Hepatocyte (in vitro differentiated cells): ENCODE data around the gene CYREN. TPM values are rescaled to one million over a fixed set of nuclear protein-coding genes. Genes with fewer than 3 reads are reported as not detected.

Experiments used
- DNase-seq: peaks from one replicate; pipeline ENCODE4 v3.0.0-alpha.2; 2016; ENCODE audit warnings: low spot score
- H2AFZ ChIP-seq: fragments of 200-600 bp; sonication (generic); 2 replicates; pipeline ENCODE4 v1.6.0; 2016; ENCODE audit warnings: antibody characterized with exemption, mild to moderate bottlenecking
- H3K27ac ChIP-seq: fragments of 200-600 bp; sonication (generic); 2 replicates; pipeline ENCODE4 v1.5.1; 2016; ENCODE audit warnings: mild to moderate bottlenecking
- H3K27me3 ChIP-seq: fragments of 200-600 bp; sonication (generic); 2 replicates; pipeline ENCODE4 v1.6.1; 2016
- H3K36me3 ChIP-seq: fragments of 200-600 bp; sonication (generic); replicated peaks from 2 replicates; pipeline ENCODE4 v1.5.1; 2016; ENCODE audit warnings: low read depth; ENCODE audit not compliant: insufficient read depth
- H3K4me1 ChIP-seq: fragments of 200-600 bp; sonication (generic); 2 replicates; pipeline ENCODE4 v1.5.1; 2016; ENCODE audit warnings: mild to moderate bottlenecking, moderate library complexity; ENCODE audit not compliant: insufficient read depth
- H3K4me2 ChIP-seq: fragments of 200-600 bp; sonication (generic); 2 replicates; pipeline ENCODE4 v1.6.0; 2016
- H3K4me3 ChIP-seq: fragments of 200-600 bp; sonication (generic); 2 replicates; pipeline ENCODE4 v1.5.1; 2016; ENCODE audit warnings: mild to moderate bottlenecking
- H3K79me2 ChIP-seq: fragments of 200-600 bp; sonication (generic); 2 replicates; pipeline ENCODE4 v1.6.0; 2017; ENCODE audit warnings: mild to moderate bottlenecking
- H3K9me2 ChIP-seq: fragments of 200-600 bp; sonication (generic); replicated peaks from 2 replicates; pipeline ENCODE4 v1.6.0; 2017; ENCODE audit warnings: mild to moderate bottlenecking; ENCODE audit not compliant: insufficient read depth
- H3K9me3 ChIP-seq: fragments of 200-600 bp; sonication (generic); 2 replicates; pipeline ENCODE4 v1.5.1; 2016; ENCODE audit warnings: low read depth, mild to moderate bottlenecking
- H4K20me1 ChIP-seq: fragments of 200-600 bp; sonication (generic); 2 replicates; pipeline ENCODE4 v1.6.0; 2016; ENCODE audit warnings: mild to moderate bottlenecking; ENCODE audit not compliant: insufficient read depth, poor library complexity, severe bottlenecking
- CTCF ChIP-seq: fragments of 200-600 bp; sonication (generic); IDR thresholded peaks from 2 replicates; pipeline ENCODE4 v1.5.1; 2016; ENCODE audit warnings: antibody characterized with exemption, mild to moderate bottlenecking; ENCODE audit not compliant: poor library complexity
- EZH2 ChIP-seq: fragments of 200-600 bp; sonication (generic); IDR thresholded peaks from 2 replicates; pipeline ENCODE4 v1.6.1; 2016; ENCODE audit warnings: antibody characterized with exemption, mild to moderate bottlenecking, borderline replicate concordance
- EZH2phosphoT487 ChIP-seq: fragments of 200-600 bp; sonication (generic); IDR thresholded peaks from one replicate; pipeline ENCODE4 v1.6.1; 2018; ENCODE audit warnings: antibody characterized with exemption, mild to moderate bottlenecking, low read depth, moderate library complexity; ENCODE audit not compliant: unreplicated experiment, severe bottlenecking
- WGBS: methylation state at CpG from one replicate; pipeline ENCODE4 v1.1.6; 2016; ENCODE audit warnings: low lambda C conversion rate; ENCODE audit errors: missing lambda C conversion rate; 5-methylcytosine and 5-hydroxymethylcytosine counted together
- polyA plus RNA-seq: library from polyadenylated mRNA; unstranded; fragments of >200 nt; fragmentation: Nextera tagmentation; extraction: Ambion mirVana; gene quantifications from 2 replicates; pipeline ENCODE4 v1.2.1, GENCODE V29; 2016
- total RNA-seq: library from RNA; depleted of rRNA; stranded (reverse); fragments of >200 nt; gene quantifications from 2 replicates; pipeline ENCODE4 v1.2.3, GENCODE V29; 2014

CYREN gene
- total and polyA plus RNA-seq, 2 experiments from 2014 or later: 43.2 to 45.2 TPM

GRCh38 chr7:135158141-135158655 is 12.3 kb downstream of the CYREN start:
- Histone ChIP-seq H3K4me2 (no peak overlapping the region), H3K9me3 (peaks cover 9% of the 10 kb centered on the region), H3K9me2 (no peaks in the 10 kb centered on the region), H3K36me3 (no peaks in the 10 kb centered on the region), H3K27ac (no peak overlapping the region), H4K20me1 (no peaks in the 10 kb centered on the region), H2AFZ (no peak overlapping the region), H3K4me3 (no peak overlapping the region), H3K27me3 (no peaks in the 10 kb centered on the region), H3K79me2 (peaks cover 10% of the 10 kb centered on the region), H3K4me1 (peaks cover 10% of the 10 kb centered on the region)
- WGBS: 88% methylated on average over 1 of the region's 1 CpG
- no peak for TF ChIP-seq EZH2
- no peak for TF ChIP-seq EZH2phosphoT487
- no peak for TF ChIP-seq CTCF
- DNase-seq: no peak

- peaks cover 10% of the 10 kb centered on the region for H3K4me1 ChIP-seq
- H2AFZ ChIP-seq: no peak overlapping the region
- peaks cover 9% of the 10 kb centered on the region for H3K9me3 ChIP-seq
- WGBS: 91% methylated on average over 1 of the region's 1 CpG
- peaks cover 10% of the 10 kb centered on the region for H3K79me2 ChIP-seq
- no peak overlapping the region for H3K4me3 ChIP-seq
- no peaks in the 10 kb centered on the region for H3K36me3 ChIP-seq
- no peak overlapping the region for H3K27ac ChIP-seq
- no peak overlapping the region for H3K4me2 ChIP-seq
- TF ChIP-seq CTCF: no peak
- no peak for TF ChIP-seq EZH2
- TF ChIP-seq EZH2phosphoT487: no peak
- no peaks in the 10 kb centered on the region for H3K9me2 ChIP-seq
- no peak for DNase-seq
- no peaks in the 10 kb centered on the region for H4K20me1 ChIP-seq
- H3K27me3 ChIP-seq: no peaks in the 10 kb centered on the region
These were observed 14.2 kb downstream of the CYREN start for GRCh38 chr7:135156290-135156689.

GRCh38 chr7:135154734-135155133 is 15.8 kb downstream of the CYREN start:
- H3K27me3 ChIP-seq: no peaks in the 10 kb centered on the region
- H3K4me2 ChIP-seq: no peak overlapping the region
- no peak overlapping the region for H3K27ac ChIP-seq
- peaks cover 9% of the 10 kb centered on the region for H3K9me3 ChIP-seq
- H3K4me3 ChIP-seq: no peak overlapping the region
- no peaks in the 10 kb centered on the region for H3K4me1 ChIP-seq
- TF ChIP-seq EZH2phosphoT487 (no peak), EZH2 (no peak), CTCF (no peak)
- 58% methylated on average over 1 of the region's 1 CpG for WGBS
- H3K9me2 ChIP-seq: no peaks in the 10 kb centered on the region
- no peaks in the 10 kb centered on the region for H4K20me1 ChIP-seq
- no peak for DNase-seq
- H3K79me2 ChIP-seq: peaks cover 15% of the 10 kb centered on the region
- H2AFZ ChIP-seq: no peak overlapping the region
- no peaks in the 10 kb centered on the region for H3K36me3 ChIP-seq

- no peak overlapping the region for H3K4me2 ChIP-seq
- no peak for DNase-seq
- H3K36me3 ChIP-seq: no peaks in the 10 kb centered on the region
- no peaks in the 10 kb centered on the region for H4K20me1 ChIP-seq
- no peak overlapping the region for H3K4me3 ChIP-seq
- no peaks in the 10 kb centered on the region for H3K27me3 ChIP-seq
- no peaks in the 10 kb centered on the region for H3K9me2 ChIP-seq
- H3K79me2 ChIP-seq: peaks cover 18% of the 10 kb centered on the region
- H3K27ac ChIP-seq: no peak overlapping the region
- WGBS: 93% methylated on average over 1 of the region's 1 CpG
- H3K9me3 ChIP-seq: peaks cover 9% of the 10 kb centered on the region
- H2AFZ ChIP-seq: no peak overlapping the region
- no peaks in the 10 kb centered on the region for H3K4me1 ChIP-seq
- TF ChIP-seq EZH2: no peak
- no peak for TF ChIP-seq CTCF
- no peak for TF ChIP-seq EZH2phosphoT487
These were observed 18.1 kb downstream of the CYREN start for GRCh38 chr7:135152442-135152841.
